Activated CD4-positive, alpha-beta T cell treated with anti-CD3 and anti-CD28 coated beads, Interleukin-2, amount 50 U/mL, for 4 hours (primary cell): ENCODE measurements around the gene FASTK.

Experiments used
- DNase-seq, 2 experiments: peaks; one replicate each; pipeline ENCODE4 v3.0.0-alpha.2; 2020

FASTK gene

DNA sequence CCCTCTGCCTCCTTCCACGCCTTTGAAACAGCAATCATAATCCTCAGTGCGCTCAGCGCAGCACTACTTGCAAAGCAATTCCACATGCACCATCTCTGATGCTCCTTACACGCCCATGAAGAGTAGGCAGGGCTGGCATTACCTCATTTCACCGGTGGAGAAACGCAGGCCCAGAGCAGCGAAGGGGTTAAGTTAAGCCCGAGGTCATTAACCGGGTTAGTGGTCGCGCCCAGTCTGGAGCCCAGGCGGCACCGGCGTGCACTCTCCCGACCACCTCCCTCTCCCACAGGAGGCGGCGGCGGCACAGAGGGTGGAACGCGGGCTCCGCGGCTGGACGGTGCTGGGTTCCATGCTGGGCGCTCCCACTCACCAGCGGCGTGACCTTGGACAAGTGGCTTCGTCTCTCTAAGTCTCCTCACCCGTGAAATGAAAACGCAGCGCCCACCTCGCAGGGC lies 515 bp downstream of the FASTK start:
- DNase-seq: no peak

DNA sequence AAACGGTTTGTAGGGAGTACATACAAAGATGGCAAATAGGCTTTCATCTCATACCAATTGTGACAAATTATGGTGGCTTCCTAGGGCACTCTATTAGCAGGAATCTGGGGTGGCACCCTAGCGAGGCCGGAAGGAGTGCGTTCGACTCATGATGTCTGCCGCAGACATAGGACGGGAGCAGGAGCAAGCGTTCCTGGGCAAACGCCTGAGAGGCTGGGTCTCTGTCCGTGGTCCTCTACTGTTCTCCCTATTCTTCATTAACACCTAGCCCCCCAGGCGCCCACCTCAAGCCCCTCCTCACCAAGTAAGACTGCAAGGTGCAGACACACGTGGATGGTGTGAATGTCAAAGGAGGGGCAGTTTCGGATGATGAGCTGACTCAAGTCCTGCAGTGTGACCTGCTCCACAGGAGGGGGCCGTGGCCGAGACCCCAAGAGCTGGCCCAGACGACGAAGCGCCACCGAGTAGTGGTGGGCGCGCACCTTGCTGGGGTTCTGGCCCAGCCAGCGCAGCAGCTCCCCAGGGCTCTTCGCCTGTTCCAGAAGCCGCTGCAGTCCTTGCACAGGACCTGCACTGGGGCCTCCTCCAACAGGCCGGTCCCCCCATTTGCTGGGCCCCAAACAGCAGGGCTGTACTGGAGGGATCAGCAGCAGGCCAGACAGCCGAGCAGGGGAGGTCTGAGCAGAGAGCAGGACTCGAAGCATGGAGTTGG lies 1.3 kb downstream of the FASTK start:
- no peak for DNase-seq

- no peak for DNase-seq
Observed at GRCh38 chr7:151078233-151079040, 2.2 kb downstream of the FASTK start.

- no peak for DNase-seq
Observed at GRCh38 chr7:151077705-151078232, 2.8 kb downstream of the FASTK start.

DNA sequence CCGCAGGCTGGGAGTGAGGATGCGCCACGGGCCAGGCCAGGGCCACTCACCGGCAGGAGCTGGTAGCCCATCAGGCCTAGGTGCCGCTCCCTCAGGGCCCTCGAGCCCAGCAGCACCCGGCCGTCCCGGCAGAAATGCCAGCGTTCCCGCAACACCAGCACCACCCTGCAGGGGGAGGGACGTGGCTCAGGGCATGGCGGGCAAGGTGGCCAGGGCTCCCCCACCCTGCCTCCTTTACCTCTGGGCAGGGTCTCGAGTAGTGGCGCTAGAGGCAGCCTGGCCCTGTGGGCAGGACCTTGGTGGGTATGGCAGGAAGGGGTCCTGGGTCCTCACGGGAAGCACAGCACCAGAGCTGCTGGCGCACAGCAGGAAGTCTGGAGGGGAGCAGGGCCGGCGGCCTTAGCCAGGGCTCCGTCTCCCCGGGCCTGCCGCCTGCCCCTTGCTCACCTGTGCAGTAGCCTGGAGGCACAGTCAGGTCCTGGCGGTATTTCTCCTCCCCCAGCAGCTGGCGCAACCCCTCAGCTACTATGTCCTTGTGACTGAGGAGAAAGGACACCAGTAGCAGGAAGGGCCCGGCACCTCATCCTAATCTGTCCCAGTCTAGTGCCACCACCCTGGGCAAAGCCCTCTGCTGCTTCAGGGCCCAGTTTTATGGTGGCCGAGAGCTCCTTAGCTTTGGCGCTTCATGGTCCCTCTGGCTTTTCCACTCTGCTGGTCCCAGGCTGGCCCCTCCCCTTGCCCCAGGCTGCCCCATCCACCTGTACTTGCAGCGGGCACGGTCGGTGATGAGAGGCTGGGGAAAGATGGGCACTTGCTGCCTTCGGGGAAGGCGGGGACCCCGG lies 3.5 kb downstream of the FASTK start:
- DNase-seq: no peak

- no peak for DNase-seq
Observed at GRCh38 chr7:151075978-151076426, 4.6 kb downstream of the FASTK start.

GRCh38 chr7:151075662-151075971 lies 5.0 kb downstream of the FASTK start:
- no peak for DNase-seq

- DNase-seq: no peak
Observed at GRCh38 chr7:151074817-151075661, 5.6 kb downstream of the FASTK start.

DNA sequence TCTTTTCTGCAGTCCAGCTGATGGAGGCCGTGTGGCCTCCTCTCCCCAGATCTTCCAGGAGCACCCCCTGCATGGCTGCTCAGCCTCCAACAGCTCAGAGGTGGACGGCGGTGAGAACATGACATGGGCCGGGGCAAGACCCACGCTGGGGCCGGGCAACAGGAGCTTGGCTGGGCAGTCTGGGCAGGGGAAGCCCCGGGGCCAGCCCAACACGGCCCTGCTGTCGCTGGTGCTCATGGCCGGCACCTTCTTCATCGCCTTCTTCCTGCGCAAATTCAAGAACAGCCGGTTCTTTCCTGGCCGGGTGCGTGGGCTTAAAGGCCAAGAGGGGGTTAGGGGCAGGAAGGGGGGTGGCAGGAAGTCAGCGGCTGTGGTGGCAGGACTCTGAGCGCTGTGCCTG lies 6.6 kb downstream of the FASTK start:
- DNase-seq: no peak

GRCh38 chr7:151071032-151071866 lies 9.4 kb downstream of the FASTK start:
- no peak for DNase-seq

DNA sequence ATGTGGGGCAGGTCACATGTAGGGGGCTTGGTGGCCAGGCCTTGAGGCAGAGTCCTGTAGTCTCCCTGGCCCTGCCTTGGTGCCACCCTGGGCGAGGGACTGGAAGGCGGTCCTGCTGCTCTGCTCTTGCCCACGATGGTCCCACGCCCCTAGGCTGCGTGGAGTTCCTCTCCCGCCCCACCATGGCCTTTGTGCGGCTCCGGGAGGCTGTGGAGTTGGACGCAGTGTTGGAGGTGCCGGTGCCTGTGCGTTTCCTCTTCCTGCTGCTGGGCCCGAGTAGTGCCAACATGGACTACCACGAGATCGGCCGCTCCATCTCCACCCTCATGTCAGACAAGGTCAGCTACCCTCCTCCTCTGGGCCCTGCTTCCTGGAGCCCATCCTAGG lies 10.0 kb downstream of the FASTK start:
- no peak for DNase-seq

DNA sequence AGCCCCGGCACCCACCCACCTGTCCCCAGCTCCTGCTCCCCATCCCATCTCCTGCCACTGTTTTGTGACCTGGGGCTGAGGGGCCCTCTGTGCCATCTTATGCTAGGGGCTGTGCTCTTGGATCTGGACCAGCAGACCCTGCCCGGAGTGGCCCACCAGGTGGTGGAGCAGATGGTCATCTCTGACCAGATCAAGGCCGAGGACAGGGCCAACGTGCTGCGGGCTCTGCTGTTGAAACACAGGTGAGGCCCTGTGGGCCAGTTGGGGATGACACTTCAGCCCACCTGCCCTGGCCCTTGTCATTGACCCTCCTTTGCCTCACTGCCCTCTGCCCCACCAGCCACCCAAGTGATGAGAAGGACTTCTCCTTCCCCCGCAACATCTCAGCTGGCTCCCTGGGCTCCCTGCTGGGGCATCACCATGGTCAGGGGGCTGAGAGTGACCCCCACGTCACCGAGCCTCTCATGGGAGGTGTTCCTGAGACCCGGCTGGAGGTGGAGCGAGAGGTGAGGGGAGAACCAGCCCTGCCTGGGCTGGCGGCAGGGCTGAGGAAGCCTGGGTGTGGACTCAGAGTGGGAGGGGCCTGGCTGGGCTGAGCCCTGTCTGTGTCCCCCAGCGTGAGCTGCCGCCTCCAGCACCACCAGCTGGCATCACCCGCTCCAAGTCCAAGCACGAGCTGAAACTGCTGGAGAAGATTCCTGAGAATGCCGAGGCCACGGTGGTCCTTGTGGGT lies 10.6 kb downstream of the FASTK start:
- DNase-seq: no peak

- no peak for DNase-seq
Observed at GRCh38 chr7:151068069-151068773, 12.4 kb downstream of the FASTK start.

DNA sequence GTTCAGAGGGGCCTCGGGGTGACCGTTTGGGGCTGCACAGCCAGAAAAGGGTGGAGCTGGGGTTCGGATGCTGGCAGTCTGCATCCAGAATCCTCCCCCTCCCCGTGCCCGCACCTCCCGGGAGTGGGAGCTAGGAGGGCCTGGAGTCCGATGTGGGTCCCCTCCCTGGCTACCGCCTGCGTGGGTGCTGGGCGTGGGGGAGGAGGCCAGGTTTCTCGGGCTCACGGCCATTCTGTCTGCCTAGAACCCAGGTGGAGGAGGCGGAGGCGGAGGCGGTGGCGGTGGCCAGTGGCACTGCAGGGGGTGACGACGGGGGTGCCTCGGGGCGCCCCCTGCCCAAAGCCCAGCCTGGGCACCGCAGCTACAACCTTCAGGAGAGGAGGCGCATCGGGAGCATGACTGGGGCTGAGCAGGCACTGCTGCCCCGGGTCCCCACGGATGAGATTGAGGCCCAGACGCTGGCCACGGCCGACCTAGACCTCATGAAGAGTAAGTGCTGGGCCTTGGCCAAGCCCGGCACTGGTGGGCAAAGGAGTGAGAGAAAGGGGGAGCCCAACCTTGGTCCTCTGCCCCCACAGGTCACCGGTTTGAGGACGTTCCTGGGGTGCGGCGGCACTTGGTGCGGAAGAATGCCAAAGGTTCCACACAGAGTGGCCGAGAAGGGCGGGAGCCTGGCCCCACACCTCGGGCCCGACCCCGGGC lies 14.2 kb downstream of the FASTK start:
- no peak for DNase-seq

DNA sequence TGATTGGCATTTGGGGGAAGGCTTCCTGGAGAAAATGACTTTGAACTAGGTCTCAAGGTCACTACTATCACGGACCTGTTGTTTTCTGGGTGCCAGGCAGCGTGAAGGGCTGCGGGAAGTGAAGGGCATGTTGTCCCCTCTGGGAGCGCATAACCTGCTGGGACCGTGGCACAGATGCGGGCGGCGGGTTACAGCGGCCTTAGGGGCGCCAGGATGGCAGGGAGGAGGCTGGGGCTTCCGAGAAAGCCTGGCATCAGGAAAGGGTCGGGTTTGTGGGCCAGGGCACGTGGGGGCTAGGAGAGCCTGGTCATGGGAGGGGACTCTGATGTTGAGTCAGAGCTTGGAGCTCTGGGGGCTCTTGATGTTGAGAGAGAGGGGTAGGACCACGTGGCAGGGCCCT lies 15.1 kb downstream of the FASTK start:
- DNase-seq: no peak

- DNase-seq: no peak
Observed at GRCh38 chr7:151064993-151065392, 15.6 kb downstream of the FASTK start.

GRCh38 chr7:151064454-151064853 lies 16.2 kb downstream of the FASTK start:
- DNase-seq: no peak

DNA sequence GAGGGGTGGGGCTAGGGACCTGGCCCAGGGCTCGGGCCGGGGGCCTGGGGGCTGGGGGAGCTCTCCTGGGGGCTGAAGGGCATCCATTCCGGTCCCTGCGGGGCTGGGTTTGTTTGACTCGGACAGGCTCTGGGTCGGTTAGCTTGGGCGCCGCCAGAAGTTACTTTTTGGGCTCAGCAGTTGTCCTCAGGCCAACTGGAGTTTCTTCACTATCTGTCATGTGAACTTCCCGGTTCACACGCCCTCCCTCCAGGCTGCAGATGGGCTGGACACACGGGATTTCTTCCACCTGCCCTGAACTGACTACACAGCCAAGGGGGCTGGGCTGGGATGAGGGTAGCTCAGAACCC lies 17.4 kb downstream of the FASTK start:
- DNase-seq: no peak
